Skin epidermis (tissue), 12 donors: ENCODE data around the gene SYPL1.
"Not testable (repeated sequence)": the region's sequence is repeated elsewhere in the genome, so short reads cannot be mapped to it uniquely, and the experiment has no call there.

ENCODE experiments used
- H3K27ac ChIP-seq, 21 experiments: fragments of 200-600 bp; sonication (generic) in 11 of 21; one replicate each; pipeline ENCODE4 v1.5.0; 2020; ENCODE audit warnings: mild to moderate bottlenecking in 3 of 21, inconsistent platforms in 2 of 21, moderate library complexity in 2 of 21
- H3K4me3 ChIP-seq, 7 experiments: fragments of 200-600 bp; sonication (generic) in 2 of 7; one replicate each; pipeline ENCODE4 v1.5.0; 2020; ENCODE audit warnings: inconsistent platforms in 2 of 7, mild to moderate bottlenecking in 2 of 7, moderate library complexity in 1 of 7

Gene SYPL1

GRCh38 chr7:106112118-106112971 lies at the start of gene SYPL1:
Gene SYPL1 (minus strand): TSS chr7:106112312. CDS start chr7:106112208, 104 bp downstream.
- Histone ChIP-seq H3K4me3 (peak within 1 kb of the TSS; percentile 50 to 85 (median 73)), H3K27ac (peak within 1 kb of the TSS; percentile 86 to 97 (median 95))

GRCh38 chr7:106155027-106155426 lies 42.9 kb upstream of the SYPL1 start:
- Histone ChIP-seq H3K27ac (no peak overlapping the region), H3K4me3 (no peak overlapping the region)

GRCh38 chr7:106153891-106154449 lies 41.9 kb upstream of the SYPL1 start:
- H3K4me3 ChIP-seq = no peak overlapping the region

GRCh38 chr7:106152313-106152665 lies 40.2 kb upstream of the SYPL1 start:
- Histone ChIP-seq H3K4me3 (no peak overlapping the region), H3K27ac (peak overlapping the region in 11 of 21 experiments; percentile 3 to 66 (median 46))

More at GRCh38 chr7:106153891-106154449, 41.9 kb upstream of the SYPL1 start:
- H3K27ac ChIP-seq = peak overlapping the region in 6 of 21 experiments; percentile 3 to 64 (median 20)

- no peak overlapping the region for H3K4me3 ChIP-seq
- peak overlapping the region in 9 of 21 experiments; percentile 3 to 64 (median 37) for H3K27ac ChIP-seq
These were observed 39.6 kb upstream of the SYPL1 start for GRCh38 chr7:106151459-106152312.

GRCh38 chr7:106143711-106144337 lies 31.7 kb upstream of the SYPL1 start:
- Histone ChIP-seq H3K4me3 (no peak overlapping the region), H3K27ac (no peak overlapping the region)

GRCh38 chr7:106142136-106142535 lies 30.0 kb upstream of the SYPL1 start:
- no peak overlapping the region for H3K27ac ChIP-seq
- H3K4me3 ChIP-seq = no peak overlapping the region

- no peak overlapping the region for H3K27ac ChIP-seq
These were observed 28.5 kb upstream of the SYPL1 start for GRCh38 chr7:106140406-106141173.

GRCh38 chr7:106139265-106140251 lies 27.4 kb upstream of the SYPL1 start:
- Histone ChIP-seq H3K4me3 (no peak overlapping the region), H3K27ac (peak overlapping the region in 2 of 21 experiments; percentile 7 to 21)

More at GRCh38 chr7:106140406-106141173, 28.5 kb upstream of the SYPL1 start:
- H3K4me3 ChIP-seq = no peak overlapping the region

- no peak overlapping the region for H3K27ac ChIP-seq
- no peak overlapping the region for H3K4me3 ChIP-seq
These were observed 26.7 kb upstream of the SYPL1 start for GRCh38 chr7:106138776-106139175.

- not testable (repeated sequence) for H3K27ac ChIP-seq
These were observed 26.1 kb upstream of the SYPL1 start for GRCh38 chr7:106138181-106138580.

GRCh38 chr7:106134241-106134640 lies 22.1 kb upstream of the SYPL1 start:
- Histone ChIP-seq H3K4me3 (no peak overlapping the region), H3K27ac (no peak overlapping the region)

More at GRCh38 chr7:106138181-106138580, 26.1 kb upstream of the SYPL1 start:
- H3K4me3 ChIP-seq = not testable (repeated sequence)

GRCh38 chr7:106129291-106129690 lies 17.2 kb upstream of the SYPL1 start:
- Histone ChIP-seq H3K27ac (no peak overlapping the region), H3K4me3 (no peak overlapping the region)

GRCh38 chr7:106128836-106129235 lies 16.7 kb upstream of the SYPL1 start:
- Histone ChIP-seq H3K27ac (no peak overlapping the region), H3K4me3 (no peak overlapping the region)

GRCh38 chr7:106127984-106128780 lies 16.1 kb upstream of the SYPL1 start:
- Histone ChIP-seq H3K4me3 (no peak overlapping the region), H3K27ac (no peak overlapping the region)

GRCh38 chr7:106126170-106126938 lies 14.2 kb upstream of the SYPL1 start:
- H3K4me3 ChIP-seq = no peak overlapping the region
- no peak overlapping the region for H3K27ac ChIP-seq
